Neural progenitor cell (in vitro differentiated cells): Measurements from ENCODE around the gene CHIT1. TPM values are rescaled to one million over a fixed set of nuclear protein-coding genes. Genes with fewer than 3 reads are reported as not detected.
"Not testable (repeated sequence)": the region's sequence is repeated elsewhere in the genome, so short reads cannot be mapped to it uniquely, and the experiment has no call there.

Experiments
- DNase-seq: peaks from one replicate; pipeline ENCODE4 v3.0.0-alpha.2; 2016; ENCODE audit warnings: low spot score
- H2AFZ ChIP-seq: fragments of 200-600 bp; sonication (generic); replicated peaks from 2 replicates; pipeline ENCODE4 v1.6.1; 2016; ENCODE audit warnings: antibody characterized with exemption
- H3F3A ChIP-seq: fragments of 200-600 bp; sonication (generic); 2 replicates; pipeline ENCODE4 v1.6.1; 2016; ENCODE audit warnings: antibody characterized with exemption, low read depth
- H3K27ac ChIP-seq: fragments of 200-600 bp; sonication (generic); 2 replicates; pipeline ENCODE4 v1.5.1; 2016; ENCODE audit warnings: mild to moderate bottlenecking
- H3K27me3 ChIP-seq: fragments of 200-600 bp; sonication (generic); 2 replicates; pipeline ENCODE4 v1.6.1; 2016; ENCODE audit warnings: mild to moderate bottlenecking, moderate library complexity
- H3K36me3 ChIP-seq: fragments of 200-600 bp; sonication (generic); 2 replicates; pipeline ENCODE4 v1.5.1; 2016
- H3K4me1 ChIP-seq: fragments of 200-600 bp; sonication (generic); 2 replicates; pipeline ENCODE4 v1.6.1; 2016; ENCODE audit warnings: mixed run types
- H3K4me2 ChIP-seq: fragments of 200-600 bp; sonication (generic); 2 replicates; pipeline ENCODE4 v1.6.1; 2016
- H3K4me3 ChIP-seq: fragments of 200-600 bp; sonication (generic); 2 replicates; pipeline ENCODE4 v1.5.1; 2016
- H3K79me2 ChIP-seq: fragments of 200-600 bp; sonication (generic); 2 replicates; pipeline ENCODE4 v1.6.1; 2016; ENCODE audit warnings: low read depth
- H3K9ac ChIP-seq: fragments of 200-600 bp; sonication (generic); 2 replicates; pipeline ENCODE4 v1.6.1; 2016
- H3K9me3 ChIP-seq: fragments of 200-600 bp; sonication (generic); 2 replicates; pipeline ENCODE4 v1.5.1; 2016; ENCODE audit warnings: low read depth
- H4K20me1 ChIP-seq: fragments of 200-600 bp; sonication (generic); 2 replicates; pipeline ENCODE4 v1.6.1; 2016; ENCODE audit warnings: low read depth
- H3K27ac Mint-ChIP-seq: 3 replicates; pipeline ENCODE4 v1.8.0; 2021; ENCODE audit warnings: mixed read lengths
- H3K27me3 Mint-ChIP-seq: 2 replicates; pipeline ENCODE4 v1.8.0; 2022; ENCODE audit warnings: low read depth, mild to moderate bottlenecking, inconsistent platforms, moderate library complexity, mixed read lengths; ENCODE audit not compliant: insufficient read depth
- H3K36me3 Mint-ChIP-seq: 3 replicates; pipeline ENCODE4 v1.8.0; 2021; ENCODE audit warnings: mixed read lengths
- H3K4me1 Mint-ChIP-seq: 3 replicates; pipeline ENCODE4 v1.8.0; 2021; ENCODE audit warnings: mixed read lengths
- H3K4me3 Mint-ChIP-seq: 3 replicates; pipeline ENCODE4 v1.8.0; 2021; ENCODE audit warnings: mild to moderate bottlenecking, moderate library complexity, mixed read lengths
- H3K9me3 Mint-ChIP-seq: 3 replicates; pipeline ENCODE4 v1.8.0; 2020; ENCODE audit warnings: mixed read lengths
- EZH2 ChIP-seq: fragments of 200-600 bp; sonication (generic); IDR thresholded peaks from 2 replicates; pipeline ENCODE4 v1.6.1; 2017; ENCODE audit warnings: antibody characterized with exemption, mild to moderate bottlenecking, moderate library complexity
- EZH2phosphoT487 ChIP-seq: fragments of 200-600 bp; sonication (generic); IDR thresholded peaks from 2 replicates; pipeline ENCODE4 v1.6.1; 2017; ENCODE audit warnings: antibody characterized with exemption
- total RNA-seq: library from RNA; depleted of rRNA; stranded (reverse); fragments of >200 nt; gene quantifications from 2 replicates; pipeline ENCODE4 v1.2.3, GENCODE V29; 2015; ENCODE audit warnings: low replicate concordance
- TF ChIP-seq, protein P1 (sequence below): fragments of 200-600 bp; sonication (generic); IDR thresholded peaks from 2 replicates; pipeline ENCODE4 v1.5.1; 2017; ENCODE audit warnings: antibody characterized with exemption, mild to moderate bottlenecking

Gene CHIT1
- total RNA-seq, 1 donor from 2014 or later: 0.11 TPM

DNA sequence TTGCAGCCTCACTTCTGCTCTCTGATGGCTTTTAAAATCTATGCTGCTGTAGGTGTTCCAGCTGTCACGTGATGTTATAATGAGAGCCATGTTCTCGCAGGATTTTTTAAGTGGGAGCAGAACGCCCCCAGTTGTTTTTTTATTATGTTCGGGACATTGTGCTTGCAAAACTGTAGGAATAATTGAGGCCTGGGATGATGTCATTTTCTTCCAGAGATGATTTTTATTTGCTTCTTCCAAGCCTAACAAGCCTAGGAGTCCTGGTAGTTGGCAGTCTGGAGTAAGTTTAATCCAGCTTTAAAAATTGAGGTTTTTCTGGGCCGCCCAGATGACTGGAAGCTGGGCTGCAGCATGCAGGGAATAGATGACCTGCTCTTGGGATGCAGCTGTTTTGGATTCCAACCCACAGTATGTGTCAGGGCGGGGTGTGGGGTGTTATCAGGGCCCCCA lies 34.6 kb upstream of the CHIT1 start:
- no peaks in the 10 kb centered on the region for H3K79me2 ChIP-seq
- peaks cover 12% of the 10 kb centered on the region for H3K27me3 ChIP-seq
- H3K4me3 ChIP-seq: no peak overlapping the region
- H3K36me3 ChIP-seq: no peaks in the 10 kb centered on the region
- H3K4me2 ChIP-seq: no peak overlapping the region
- H2AFZ ChIP-seq: no peak overlapping the region
- Mint-ChIP-seq H3K4me3 (no peak overlapping the region), H3K4me1 (peaks cover 16% of the 10 kb centered on the region), H3K9me3 (no peaks in the 10 kb centered on the region), H3K36me3 (no peaks in the 10 kb centered on the region), H3K27me3 (peaks cover 2% of the 10 kb centered on the region), H3K27ac (no peak overlapping the region)
- no peak for TF ChIP-seq EZH2
- TF ChIP-seq, protein P1, sequence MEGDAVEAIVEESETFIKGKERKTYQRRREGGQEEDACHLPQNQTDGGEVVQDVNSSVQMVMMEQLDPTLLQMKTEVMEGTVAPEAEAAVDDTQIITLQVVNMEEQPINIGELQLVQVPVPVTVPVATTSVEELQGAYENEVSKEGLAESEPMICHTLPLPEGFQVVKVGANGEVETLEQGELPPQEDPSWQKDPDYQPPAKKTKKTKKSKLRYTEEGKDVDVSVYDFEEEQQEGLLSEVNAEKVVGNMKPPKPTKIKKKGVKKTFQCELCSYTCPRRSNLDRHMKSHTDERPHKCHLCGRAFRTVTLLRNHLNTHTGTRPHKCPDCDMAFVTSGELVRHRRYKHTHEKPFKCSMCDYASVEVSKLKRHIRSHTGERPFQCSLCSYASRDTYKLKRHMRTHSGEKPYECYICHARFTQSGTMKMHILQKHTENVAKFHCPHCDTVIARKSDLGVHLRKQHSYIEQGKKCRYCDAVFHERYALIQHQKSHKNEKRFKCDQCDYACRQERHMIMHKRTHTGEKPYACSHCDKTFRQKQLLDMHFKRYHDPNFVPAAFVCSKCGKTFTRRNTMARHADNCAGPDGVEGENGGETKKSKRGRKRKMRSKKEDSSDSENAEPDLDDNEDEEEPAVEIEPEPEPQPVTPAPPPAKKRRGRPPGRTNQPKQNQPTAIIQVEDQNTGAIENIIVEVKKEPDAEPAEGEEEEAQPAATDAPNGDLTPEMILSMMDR: no peak
- TF ChIP-seq EZH2phosphoT487: no peak
- H4K20me1 ChIP-seq: no peaks in the 10 kb centered on the region
- H3K27ac ChIP-seq: no peak overlapping the region
- H3F3A ChIP-seq: peaks cover 6% of the 10 kb centered on the region
- no peaks in the 10 kb centered on the region for H3K9me3 ChIP-seq
- no peak for DNase-seq
- peaks cover 5% of the 10 kb centered on the region for H3K4me1 ChIP-seq
- no peak overlapping the region for H3K9ac ChIP-seq

DNA sequence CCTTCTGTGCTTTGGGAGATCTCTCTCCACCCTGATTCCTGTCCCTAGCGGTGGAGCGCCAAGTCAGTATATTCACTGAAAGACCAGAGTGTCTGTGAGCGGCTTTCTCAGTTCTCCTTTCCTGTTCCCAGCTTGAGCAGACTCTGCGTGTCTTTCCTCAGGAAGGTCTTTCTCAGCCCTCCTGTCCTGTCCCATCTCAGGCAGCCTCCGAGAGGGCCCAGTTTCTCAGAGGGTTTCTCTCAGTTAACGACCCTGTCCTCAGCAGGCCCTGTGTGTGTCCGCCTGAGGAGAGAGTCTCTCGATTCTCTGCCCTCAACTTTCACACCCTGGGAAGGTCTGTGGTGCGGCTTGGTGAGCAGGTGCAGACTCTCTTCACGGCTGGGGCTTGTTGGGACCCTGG lies 34.0 kb upstream of the CHIT1 start:
- H4K20me1 ChIP-seq: no peaks in the 10 kb centered on the region

DNA sequence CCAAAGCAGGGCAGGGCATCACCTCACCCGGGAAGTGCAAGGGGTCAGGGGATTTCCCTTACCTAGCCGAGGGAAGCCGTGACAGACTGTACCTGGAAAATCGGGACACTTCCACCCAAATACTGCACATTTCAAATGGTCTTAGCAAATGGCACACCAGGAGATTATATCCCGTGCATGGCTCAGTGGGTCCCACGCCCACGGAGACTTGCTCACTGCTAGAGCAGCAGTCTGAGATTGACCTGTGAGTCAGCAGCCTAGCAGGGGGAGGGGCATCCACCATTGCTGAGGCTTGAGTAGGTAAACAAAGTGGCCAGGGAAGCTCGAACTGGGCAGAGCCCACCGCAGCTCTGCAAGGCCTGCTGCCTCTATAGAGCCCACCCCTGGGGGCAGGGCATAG lies 27.2 kb upstream of the CHIT1 start:
- H3K27ac Mint-ChIP-seq: not testable (repeated sequence)

More for the DNA sequence above, 34.0 kb upstream of the CHIT1 start:
- Mint-ChIP-seq H3K4me3 (no peak overlapping the region), H3K4me1 (peaks cover 16% of the 10 kb centered on the region), H3K27ac (no peak overlapping the region), H3K9me3 (no peaks in the 10 kb centered on the region), H3K36me3 (no peaks in the 10 kb centered on the region), H3K27me3 (peaks cover 2% of the 10 kb centered on the region)
- Histone ChIP-seq H3K9me3 (no peaks in the 10 kb centered on the region), H3K4me2 (no peak overlapping the region), H3K27me3 (peaks cover 12% of the 10 kb centered on the region), H3F3A (peaks cover 1% of the 10 kb centered on the region), H3K9ac (no peak overlapping the region), H2AFZ (peak overlapping the region; percentile 82), H3K4me3 (no peak overlapping the region), H3K27ac (no peak overlapping the region), H3K4me1 (peaks cover 5% of the 10 kb centered on the region), H3K79me2 (no peaks in the 10 kb centered on the region), H3K36me3 (no peaks in the 10 kb centered on the region)
- TF ChIP-seq EZH2: no peak
- TF ChIP-seq, protein P1: no peak
- no peak for TF ChIP-seq EZH2phosphoT487
- DNase-seq: no peak

DNA sequence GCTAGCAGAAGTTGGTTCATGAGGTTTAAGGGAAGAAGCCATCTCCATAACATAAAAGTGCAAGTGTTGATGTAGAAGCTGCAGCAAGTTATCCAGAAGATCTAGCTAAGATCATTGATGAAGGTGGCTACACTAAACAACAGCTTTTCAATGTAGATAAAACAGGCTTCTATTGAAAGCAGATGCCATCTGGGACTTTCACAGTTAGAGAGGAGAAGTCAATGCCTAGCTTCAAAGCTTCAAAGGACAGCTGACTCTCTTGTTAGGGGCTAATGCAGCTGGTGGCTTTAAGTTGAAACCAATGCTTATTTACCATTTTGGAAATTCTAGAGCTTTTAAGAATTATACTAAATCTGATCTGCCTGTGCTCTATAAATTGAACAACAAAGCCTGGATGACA lies 25.3 kb upstream of the CHIT1 start:
- H4K20me1 ChIP-seq, H2AFZ ChIP-seq, H3K4me3 ChIP-seq, H3K4me3 Mint-ChIP-seq, H3K9ac ChIP-seq, H3K27me3 Mint-ChIP-seq, H3K79me2 ChIP-seq, H3K36me3 ChIP-seq, H3K27ac Mint-ChIP-seq, H3K36me3 Mint-ChIP-seq, H3K4me1 Mint-ChIP-seq, H3K9me3 ChIP-seq, H3F3A ChIP-seq, H3K4me1 ChIP-seq, H3K27ac ChIP-seq, DNase-seq, H3K4me2 ChIP-seq: not testable (repeated sequence)
- H3K27me3 ChIP-seq: peaks cover 44% of the 10 kb centered on the region
- peaks cover 19% of the 10 kb centered on the region for H3K9me3 Mint-ChIP-seq

More for the DNA sequence above, 27.2 kb upstream of the CHIT1 start:
- not testable (repeated sequence) for H2AFZ ChIP-seq, H3F3A ChIP-seq, H3K9ac ChIP-seq, H3K4me1 Mint-ChIP-seq, H3K4me2 ChIP-seq, H3K9me3 ChIP-seq, H3K79me2 ChIP-seq, H3K4me3 Mint-ChIP-seq, H3K4me1 ChIP-seq, H3K27me3 Mint-ChIP-seq, H3K4me3 ChIP-seq, DNase-seq, H3K36me3 ChIP-seq, H3K36me3 Mint-ChIP-seq, H3K27ac ChIP-seq, H4K20me1 ChIP-seq
- peaks cover 31% of the 10 kb centered on the region for H3K27me3 ChIP-seq
- H3K9me3 Mint-ChIP-seq: peaks cover 19% of the 10 kb centered on the region
